GM20000 (cell line): ENCODE results near the gene C4orf50.

Source experiments
- DNase-seq: peaks from one replicate; pipeline ENCODE4 v3.0.0; 2012; ENCODE audit warnings: low spot score
- CTCF ChIP-seq: IDR thresholded peaks from 2 replicates; pipeline ENCODE4 v1.5.1; 2012; ENCODE audit warnings: mild to moderate bottlenecking, control low read depth; ENCODE audit errors: extremely low read depth, missing control alignments

The C4orf50 gene

GRCh38 chr4:5890063-5890727 lies 128.0 kb downstream of the C4orf50 start:
- DNase-seq: peak; percentile 49
- no peak for TF ChIP-seq CTCF

GRCh38 chr4:5889002-5889696 lies 129.1 kb downstream of the C4orf50 start:
- peak; percentile 35 for DNase-seq
- TF ChIP-seq CTCF: no peak

GRCh38 chr4:5888222-5889001 lies 129.8 kb downstream of the C4orf50 start:
- no peak for TF ChIP-seq CTCF
- DNase-seq: peak; percentile 36

- DNase-seq: peak; percentile 27
- TF ChIP-seq CTCF: no peak
Measured at GRCh38 chr4:5887361-5888221, 130.6 kb downstream of the C4orf50 start.

- no peak for TF ChIP-seq CTCF
Measured at GRCh38 chr4:5887011-5887360, 131.2 kb downstream of the C4orf50 start.

GRCh38 chr4:5885733-5886132 lies 132.5 kb downstream of the C4orf50 start:
- no peak for DNase-seq
- no peak for TF ChIP-seq CTCF

More at GRCh38 chr4:5887011-5887360, 131.2 kb downstream of the C4orf50 start:
- DNase-seq: no peak
